Astrocyte (in vitro differentiated cells and primary cell): Measurements from ENCODE around the gene TGFB1I1.

Experiments
- EZH2 ChIP-seq: IDR thresholded peaks from 2 replicates; pipeline ENCODE4 v1.6.1; 2012; ENCODE audit warnings: mild to moderate bottlenecking, low read length, inconsistent platforms; ENCODE audit not compliant: insufficient read depth
- TF ChIP-seq, protein P1 (sequence below): IDR thresholded peaks from 2 replicates; pipeline ENCODE4 v1.5.1; 2011; ENCODE audit warnings: low read depth, mild to moderate bottlenecking, inconsistent platforms, low read length, moderate library complexity; ENCODE audit not compliant: insufficient read depth

DNA sequence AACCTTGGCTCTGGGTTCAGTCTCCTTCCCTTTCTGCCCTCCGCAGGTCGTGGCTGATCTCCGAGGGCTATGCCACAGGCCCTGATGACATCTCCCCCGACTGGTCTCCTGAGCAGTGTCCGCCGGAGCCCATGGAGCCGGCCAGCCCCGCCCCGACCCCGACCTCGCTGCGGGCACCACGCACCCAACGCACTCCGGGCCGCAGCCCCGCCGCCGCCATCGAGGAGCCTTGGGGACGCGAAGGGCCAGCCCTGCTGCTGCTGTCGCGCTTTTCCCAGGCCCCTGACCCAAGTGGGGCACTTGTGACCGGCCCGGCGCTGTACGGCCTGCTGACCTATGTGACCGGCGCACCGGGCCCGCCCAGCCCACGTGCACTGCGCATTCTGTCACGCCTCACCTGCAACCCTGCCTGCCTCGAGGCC is 7.6 kb upstream of the TGFB1I1 start:
- TF ChIP-seq, protein P1, sequence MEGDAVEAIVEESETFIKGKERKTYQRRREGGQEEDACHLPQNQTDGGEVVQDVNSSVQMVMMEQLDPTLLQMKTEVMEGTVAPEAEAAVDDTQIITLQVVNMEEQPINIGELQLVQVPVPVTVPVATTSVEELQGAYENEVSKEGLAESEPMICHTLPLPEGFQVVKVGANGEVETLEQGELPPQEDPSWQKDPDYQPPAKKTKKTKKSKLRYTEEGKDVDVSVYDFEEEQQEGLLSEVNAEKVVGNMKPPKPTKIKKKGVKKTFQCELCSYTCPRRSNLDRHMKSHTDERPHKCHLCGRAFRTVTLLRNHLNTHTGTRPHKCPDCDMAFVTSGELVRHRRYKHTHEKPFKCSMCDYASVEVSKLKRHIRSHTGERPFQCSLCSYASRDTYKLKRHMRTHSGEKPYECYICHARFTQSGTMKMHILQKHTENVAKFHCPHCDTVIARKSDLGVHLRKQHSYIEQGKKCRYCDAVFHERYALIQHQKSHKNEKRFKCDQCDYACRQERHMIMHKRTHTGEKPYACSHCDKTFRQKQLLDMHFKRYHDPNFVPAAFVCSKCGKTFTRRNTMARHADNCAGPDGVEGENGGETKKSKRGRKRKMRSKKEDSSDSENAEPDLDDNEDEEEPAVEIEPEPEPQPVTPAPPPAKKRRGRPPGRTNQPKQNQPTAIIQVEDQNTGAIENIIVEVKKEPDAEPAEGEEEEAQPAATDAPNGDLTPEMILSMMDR, result no peak
- TF ChIP-seq EZH2, result no peak
